Natural killer cell (primary cell): Measurements from ENCODE around the gene IST1. TPM values are rescaled to one million over a fixed set of nuclear protein-coding genes. Genes with fewer than 3 reads are reported as not detected.

Source experiments
- ATAC-seq, 3 donors: fragments of 150-1000 bp in 2 of 3; fragments of 200-7000 bp in 1 of 3; cut with Tn5 transposase; 1 replicate in 1 of 3; 2 replicates in 2 of 3; pipeline ENCODE4 v1.10.0; 2021; ENCODE audit warnings: mild to moderate bottlenecking in 2 of 3, moderate library complexity in 2 of 3
- DNase-seq, 2 donors: peaks; one replicate each; pipeline versions ENCODE4 v3.0.0 to v3.0.0-alpha.2; 2013 to 2021; ENCODE audit warnings: mixed read lengths in 1 of 2
- H3K27ac ChIP-seq: one replicate; pipeline ENCODE4 v1.5.1; 2013; ENCODE audit warnings: mild to moderate bottlenecking, low read length
- H3K27me3 ChIP-seq: one replicate; pipeline ENCODE4 v1.6.1; 2013; ENCODE audit warnings: low read length; ENCODE audit not compliant: control insufficient read depth, insufficient read depth
- H3K36me3 ChIP-seq: one replicate; pipeline ENCODE4 v1.6.1; 2013; ENCODE audit warnings: low read length; ENCODE audit not compliant: control insufficient read depth, insufficient read depth
- H3K4me1 ChIP-seq: one replicate; pipeline ENCODE4 v1.6.1; 2013; ENCODE audit warnings: low read length; ENCODE audit not compliant: control insufficient read depth, insufficient read depth
- H3K4me3 ChIP-seq: one replicate; pipeline ENCODE4 v1.5.1; 2013; ENCODE audit warnings: low read length
- H3K9me3 ChIP-seq: one replicate; pipeline ENCODE4 v1.6.1; 2013; ENCODE audit warnings: low read length; ENCODE audit not compliant: control insufficient read depth, insufficient read depth
- H3K27ac Mint-ChIP-seq, 2 donors: one replicate each; pipeline ENCODE4 v1.8.0; 2022; ENCODE audit warnings: mild to moderate bottlenecking in 2 of 2, mixed read lengths in 2 of 2, moderate library complexity in 1 of 2
- H3K27me3 Mint-ChIP-seq, 2 donors: one replicate each; pipeline ENCODE4 v1.8.0; 2022; ENCODE audit warnings: low read depth in 2 of 2, mixed read lengths in 2 of 2
- H3K36me3 Mint-ChIP-seq: one replicate; pipeline ENCODE4 v1.8.0; 2022; ENCODE audit warnings: mixed read lengths
- H3K4me1 Mint-ChIP-seq, 2 donors: one replicate each; pipeline ENCODE4 v1.8.0; 2022; ENCODE audit warnings: mixed read lengths in 2 of 2
- H3K4me3 Mint-ChIP-seq: one replicate; pipeline ENCODE4 v1.8.0; 2022; ENCODE audit warnings: mild to moderate bottlenecking, moderate library complexity, mixed read lengths
- H3K9me3 Mint-ChIP-seq, 2 donors: one replicate each; pipeline ENCODE4 v1.8.0; 2022; ENCODE audit warnings: mixed read lengths in 2 of 2
- CTCF ChIP-seq: fragments of 200-600 bp; IDR thresholded peaks from one replicate; pipeline ENCODE4 v1.8.0; 2022; ENCODE audit warnings: antibody characterized with exemption
- WGBS: methylation state at CpG from one replicate; pipeline ENCODE4 v1.1.7; 2013; ENCODE audit warnings: missing lambda C conversion rate; ENCODE audit not compliant: insufficient coverage; 5-methylcytosine and 5-hydroxymethylcytosine counted together
- intact Hi-C: fragments of 100-400 bp; cut with micrococcal nuclease; formaldehyde crosslinking; loops from one replicate; pipeline ENCODE4 v1.14.2; 2022
- total RNA-seq, 4 donors: library from RNA; stranded (reverse); fragments of 120-200 nt in 1 of 4; gene quantifications; one replicate each; pipeline versions ENCODE4 v1.2.3 to v1.2.4, GENCODE V29; 2013 to 2022

Gene IST1
- total RNA-seq, 3 donors from 2014 or later (not counting 1 experiment from before 2014, with no cell fraction given) = 363 to 391 (median 378) TPM

GRCh38 chr16:71895679-71896365 lies 491 bp downstream of the IST1 start:
- WGBS = under 1% methylated on average over 44 of the region's 44 CpGs
- H3K9me3 ChIP-seq = no peaks in the 10 kb centered on the region
- TF ChIP-seq CTCF = no peak
- H3K36me3 ChIP-seq = no peaks in the 10 kb centered on the region
- no peaks in the 10 kb centered on the region for H3K27me3 Mint-ChIP-seq
- peak overlapping the region; percentile 87 for H3K27ac ChIP-seq
- peak in 1 of 2 donors; percentile 46 for DNase-seq
- H3K27me3 ChIP-seq = no peaks in the 10 kb centered on the region
- peak; percentile 23 to 40 (median 31) for ATAC-seq
- intact Hi-C loops = loop anchor here (1.0 to 5.0 kb wide), 4 partner anchors 12 to 112 kb away; partner anchors contain the start of genes AP1G1, ATXN1L, DHODH and ZNF821
- peak overlapping the region; percentile 96 for H3K4me3 Mint-ChIP-seq
- peak overlapping the region; percentile 68 for H3K4me3 ChIP-seq
- peaks cover 31 to 41% of the 10 kb centered on the region in 2 donors for H3K4me1 Mint-ChIP-seq
- H3K36me3 Mint-ChIP-seq = no peaks in the 10 kb centered on the region
- H3K9me3 Mint-ChIP-seq = no peaks in the 10 kb centered on the region
- H3K4me1 ChIP-seq = peaks cover 35% of the 10 kb centered on the region
- peak overlapping the region; percentile 95 to 98 for H3K27ac Mint-ChIP-seq

- Mint-ChIP-seq H3K27me3 (no peaks in the 10 kb centered on the region), H3K27ac (peak overlapping the region; percentile 95 to 98), H3K4me1 (peaks cover 38 to 49% of the 10 kb centered on the region in 2 donors), H3K9me3 (no peaks in the 10 kb centered on the region), H3K36me3 (no peaks in the 10 kb centered on the region), H3K4me3 (peak overlapping the region; percentile 96)
- Histone ChIP-seq H3K4me3 (peak overlapping the region; percentile 68), H3K4me1 (peaks cover 35% of the 10 kb centered on the region), H3K36me3 (no peaks in the 10 kb centered on the region), H3K27ac (peak overlapping the region; percentile 87), H3K9me3 (no peaks in the 10 kb centered on the region), H3K27me3 (no peaks in the 10 kb centered on the region)
- no peak for TF ChIP-seq CTCF
- ATAC-seq (no peak), DNase-seq (no peak)
- WGBS = 42% methylated on average over 8 of the region's 15 CpGs
- intact Hi-C loops = loop anchor here (5.0 kb wide), 1 partner anchor 50 kb away; the partner anchor contains the start of gene ATXN1L
Observed at GRCh38 chr16:71896764-71897368, 1.5 kb downstream of the IST1 start.

- Histone ChIP-seq H3K27me3 (no peaks in the 10 kb centered on the region), H3K36me3 (no peaks in the 10 kb centered on the region), H3K9me3 (no peaks in the 10 kb centered on the region), H3K27ac (no peak overlapping the region), H3K4me3 (no peak overlapping the region), H3K4me1 (peaks cover 40% of the 10 kb centered on the region)
- ATAC-seq = no peak
- Mint-ChIP-seq H3K27ac (peak overlapping the region; percentile 70 to 72), H3K27me3 (no peaks in the 10 kb centered on the region), H3K4me3 (peak overlapping the region; percentile 37), H3K36me3 (no peaks in the 10 kb centered on the region), H3K9me3 (no peaks in the 10 kb centered on the region), H3K4me1 (peaks cover 51 to 63% of the 10 kb centered on the region in 2 donors)
- over 99% methylated on average over 4 of the region's 4 CpGs for WGBS
- no peak for TF ChIP-seq CTCF
- DNase-seq = no peak
- intact Hi-C loops = loop anchor here (5.0 kb wide), 1 partner anchor 52 kb away; the partner anchor contains the start of gene ATXN1L
Observed at GRCh38 chr16:71899171-71899570, 3.8 kb downstream of the IST1 start.
